ENCODE data around the gene DPAGT1.
A peak's percentile ranks its signal among the peaks of the same experiment; 100 is the strongest.
"Not testable (repeated sequence)": the region's sequence is repeated elsewhere in the genome, so short reads cannot be mapped to it uniquely, and the experiment has no call there.

Gene DPAGT1

DNA sequence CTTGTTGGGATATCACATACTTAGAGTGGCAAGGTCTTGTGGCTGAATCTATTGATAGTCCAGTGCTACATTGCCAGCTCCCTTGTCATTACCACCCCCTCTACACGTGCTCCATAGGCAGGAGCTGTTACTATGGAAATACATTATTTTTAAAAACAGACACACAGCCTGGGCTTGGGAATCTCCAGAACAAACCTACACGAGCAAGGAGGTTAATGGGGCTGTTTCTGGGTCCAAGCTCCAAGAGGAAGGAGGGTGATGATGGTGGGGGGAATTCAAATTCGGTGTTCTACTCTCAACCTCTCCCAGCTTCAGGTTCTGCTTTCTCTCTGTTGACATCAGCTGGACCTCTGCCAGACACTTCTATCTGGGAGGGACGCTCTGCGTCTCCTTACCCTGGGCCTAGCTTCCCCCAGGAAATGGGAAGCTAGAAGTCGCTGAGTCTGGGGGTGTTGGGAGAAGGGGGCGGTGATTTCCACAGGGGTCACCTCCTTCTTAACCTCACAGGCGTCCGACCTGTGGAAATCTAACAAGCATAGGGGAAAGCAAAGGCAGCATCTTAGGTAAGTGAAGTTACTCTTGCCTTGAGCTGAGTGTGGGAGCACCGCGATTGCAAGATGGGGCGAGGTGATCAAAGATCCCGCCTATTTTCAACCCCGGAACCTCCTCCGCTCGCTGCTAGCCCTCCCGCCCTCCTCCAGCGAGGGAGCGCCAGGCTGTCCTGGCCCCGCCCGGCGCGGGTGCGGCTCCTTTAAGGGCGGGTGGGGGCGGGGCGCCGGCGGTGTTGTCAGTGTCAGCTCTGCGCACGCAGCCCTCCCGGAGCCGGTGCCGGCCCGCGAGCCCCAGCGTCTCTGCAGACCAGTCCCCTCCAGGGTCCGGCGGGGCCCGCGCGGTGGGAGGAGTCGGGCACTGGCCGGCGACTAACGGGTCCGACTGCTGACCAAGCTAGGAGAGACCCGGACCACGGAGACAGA lies 5.2 kb upstream of the DPAGT1 start, which contains the start of gene C2CD2L:
Gene C2CD2L, plus strand, starts transcription at position 781 of the 974 bp plus-strand sequence. CDS start 398 bp downstream, outside the sequence.
- H3K27ac ChIP-seq, result peak within 1 kb of the TSS; percentile 87
- no peak for TF ChIP-seq CTCF (conservative IDR thresholded peaks at IDR 0.05; ENCODE audit: low read depth)
- DNase-seq (ENCODE audit: low spot score), result peak; percentile 91
- POLR2A ChIA-PET (ENCODE audit: low non-redundant PET), result no interaction called here
- CTCF ChIA-PET, result interaction anchor here (0.6 to 1.1 kb wide), 3 partner anchors 12 to 535 kb away, joined by 3 read pairs; partner anchors contain the start of gene CBL

DNA sequence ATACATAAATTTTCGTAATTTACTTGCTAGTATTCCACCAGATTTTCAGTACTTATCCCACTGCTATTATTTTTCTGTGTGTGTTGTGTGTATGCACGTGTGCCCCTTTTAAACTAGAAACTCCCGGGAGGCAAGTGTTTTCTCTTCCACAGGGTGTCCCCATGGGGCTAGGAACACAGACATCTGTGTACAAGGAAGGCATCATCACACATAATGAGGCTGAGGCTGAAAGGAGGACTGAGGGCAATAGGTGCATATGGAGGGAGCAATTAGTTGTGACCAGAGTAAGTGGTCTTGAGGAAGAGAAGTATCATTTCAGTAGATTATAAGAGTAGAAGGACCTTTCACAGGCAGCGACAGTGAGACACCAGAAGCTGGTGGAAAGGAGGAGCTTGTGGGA lies 2.1 kb upstream of the DPAGT1 start:
- no peak for TF ChIP-seq CTCF (conservative IDR thresholded peaks at IDR 0.05; ENCODE audit: low read depth)
- ChIA-PET CTCF (no interaction called here), POLR2A (ENCODE audit: low non-redundant PET) (no interaction called here)
- peak overlapping the region; percentile 97 for H3K27ac ChIP-seq
- no peak for DNase-seq (ENCODE audit: low spot score)

DNA sequence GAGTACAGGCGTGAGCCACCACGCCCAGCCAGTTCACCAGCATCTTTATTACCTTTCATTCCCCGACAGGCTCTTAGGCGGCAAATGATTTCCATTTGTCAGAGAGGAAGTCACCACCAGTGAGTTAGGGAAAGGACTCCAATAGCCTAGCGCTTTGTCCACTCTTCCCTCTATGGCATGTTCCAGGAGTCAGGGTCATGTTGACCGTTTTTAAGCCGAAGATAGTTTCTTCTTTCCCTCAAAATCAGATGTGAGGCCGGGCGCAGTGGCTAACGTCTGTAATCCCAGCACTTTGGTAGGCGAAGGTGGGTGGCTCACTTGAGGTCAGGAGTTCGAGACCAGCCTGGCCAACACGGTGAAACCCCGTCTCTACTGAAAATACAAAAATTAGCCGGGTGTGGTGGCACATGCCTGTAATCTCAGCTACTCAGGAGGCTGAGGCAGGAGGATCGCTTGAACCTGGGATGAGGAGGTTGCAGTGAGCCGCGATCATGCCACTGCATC lies 1.6 kb upstream of the DPAGT1 start:
- ChIA-PET POLR2A (ENCODE audit: low non-redundant PET) (interaction anchor here (0.7 to 1.0 kb wide), 3 partner anchors 18 to 367 kb away, joined by 10 to 12 read pairs (median 12); partner anchors contain the start of gene HMBS), CTCF (interaction anchor here (0.6 to 1.5 kb wide), 4 partner anchors 39 to 1066 kb away, joined by 3 to 5 read pairs (median 3); no protein-coding TSS in a partner anchor)
- DNase-seq (ENCODE audit: low spot score), result not testable (repeated sequence)
- H3K27ac ChIP-seq, result peak overlapping the region; percentile 97

GRCh38 chr11:119100994-119101758 lies 477 bp downstream of the DPAGT1 start:
- TF ChIP-seq CTCF (conservative IDR thresholded peaks at IDR 0.05; ENCODE audit: low read depth), result no peak
- CTCF ChIA-PET, result interaction anchor here (1.5 kb wide), 1 partner anchor 44 kb away, joined by 3 read pairs; no protein-coding TSS in a partner anchor
- POLR2A ChIA-PET (ENCODE audit: low non-redundant PET), result interaction anchor here (0.6 kb wide), 1 partner anchor 15 kb away, joined by 6 read pairs; no protein-coding TSS in a partner anchor
- peak overlapping the region; percentile 97 for H3K27ac ChIP-seq
- no peak for DNase-seq (ENCODE audit: low spot score)

- TF ChIP-seq CTCF (conservative IDR thresholded peaks at IDR 0.05; ENCODE audit: low read depth), result peak; percentile 70
- no peak for DNase-seq (ENCODE audit: low spot score)
- peak overlapping the region; percentile 97 for H3K27ac ChIP-seq
- ChIA-PET CTCF (no interaction called here), POLR2A (ENCODE audit: low non-redundant PET) (no interaction called here)
Observed at GRCh38 chr11:119100246-119100970, 1.2 kb downstream of the DPAGT1 start.

DNA sequence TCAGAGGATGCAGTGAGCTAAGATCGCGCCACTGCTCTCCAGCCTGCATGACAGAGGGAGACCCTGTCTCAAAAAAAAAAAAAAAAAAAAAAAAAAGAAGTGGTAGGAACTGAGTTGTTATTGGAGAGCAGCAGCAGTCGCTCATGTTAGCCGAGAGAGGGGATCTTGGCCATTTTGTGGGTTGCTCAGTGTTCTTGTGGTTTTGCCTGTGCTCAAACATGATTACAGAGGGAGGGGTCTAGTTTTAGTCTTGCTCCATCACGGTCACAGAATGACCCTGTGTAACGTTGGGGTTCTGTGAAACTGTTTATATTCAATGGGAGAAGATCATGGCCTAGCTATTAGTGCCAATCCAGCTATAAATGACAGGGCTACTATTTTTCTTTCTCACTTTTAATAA lies 1.9 kb downstream of the DPAGT1 start:
- no peak for TF ChIP-seq CTCF (conservative IDR thresholded peaks at IDR 0.05; ENCODE audit: low read depth)
- POLR2A ChIA-PET (ENCODE audit: low non-redundant PET), result interaction anchor here (0.6 kb wide), 1 partner anchor 315 kb away, joined by 4 read pairs; no protein-coding TSS in a partner anchor
- DNase-seq (ENCODE audit: low spot score), result no peak

More for the DNA sequence above, 1.9 kb downstream of the DPAGT1 start:
- CTCF ChIA-PET, result no interaction called here
- H3K27ac ChIP-seq, result no peak overlapping the region

Measured in RWPE1 (cell line).